ENCODE results near the gene CD24.

Gene CD24

DNA sequence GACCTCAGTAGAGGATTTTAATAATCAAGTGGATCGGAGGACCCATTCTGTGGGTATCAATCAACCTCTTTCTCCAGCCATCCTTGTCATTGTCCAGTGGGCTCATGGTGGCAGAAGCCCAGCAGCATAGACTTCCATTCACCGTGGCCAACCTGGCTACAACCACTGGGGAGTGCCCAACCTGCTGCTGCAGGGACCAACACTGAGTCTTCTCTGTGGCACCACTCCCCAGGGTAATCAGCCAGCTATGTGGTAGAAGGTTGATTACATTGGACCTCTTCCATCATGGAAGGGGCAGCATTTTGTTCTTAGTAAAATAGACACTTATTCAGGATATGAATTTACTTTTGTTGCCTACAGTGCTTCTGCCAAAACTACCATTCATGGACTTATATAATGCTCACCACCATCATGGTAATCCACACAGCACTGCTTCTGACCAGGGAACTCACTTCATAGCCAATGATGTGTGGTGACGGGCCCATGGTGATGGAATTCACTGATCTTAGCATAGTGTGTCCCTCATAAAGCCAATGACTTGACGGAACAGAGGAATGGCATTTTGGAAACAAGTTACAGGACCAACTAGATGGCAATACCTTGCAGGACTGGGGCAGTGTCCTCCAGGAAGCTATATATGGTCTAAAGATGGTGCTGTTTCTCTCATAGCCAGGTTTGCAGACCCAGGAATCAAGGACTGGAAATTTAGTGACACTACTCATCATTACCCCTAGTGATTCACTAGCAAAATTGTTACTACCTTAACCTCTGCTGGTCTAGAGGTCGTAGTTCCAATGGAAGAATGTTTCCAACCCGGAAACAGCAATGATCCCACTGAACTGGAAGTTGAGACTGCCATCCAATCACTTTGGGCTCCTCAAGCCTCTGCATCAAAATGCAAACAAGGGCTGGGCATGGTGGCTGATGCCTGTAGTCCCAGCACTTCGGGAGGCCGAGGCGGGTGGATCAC lies 7.6 kb downstream of the CD24 start:
- DNase-seq: no peak

DNA sequence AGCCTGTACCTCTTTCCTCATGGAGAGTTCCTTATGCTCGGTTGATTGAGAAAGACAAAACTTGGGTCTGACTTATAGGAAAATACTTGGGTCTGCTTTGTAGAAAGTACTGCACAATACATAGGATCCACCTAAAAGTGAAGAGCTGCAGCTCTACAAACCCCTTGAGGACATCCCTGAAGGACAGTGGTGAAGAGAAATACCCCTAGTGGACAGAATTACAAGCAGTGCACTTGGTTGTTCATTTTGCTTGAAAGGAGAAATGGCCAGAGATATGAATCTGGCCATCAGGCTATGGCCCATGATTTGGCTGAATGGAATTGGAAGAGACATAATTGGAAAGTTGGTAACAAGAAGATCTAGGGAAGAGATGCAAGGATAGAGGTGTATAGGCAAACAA lies 8.3 kb downstream of the CD24 start:
- no peak for DNase-seq

DNA sequence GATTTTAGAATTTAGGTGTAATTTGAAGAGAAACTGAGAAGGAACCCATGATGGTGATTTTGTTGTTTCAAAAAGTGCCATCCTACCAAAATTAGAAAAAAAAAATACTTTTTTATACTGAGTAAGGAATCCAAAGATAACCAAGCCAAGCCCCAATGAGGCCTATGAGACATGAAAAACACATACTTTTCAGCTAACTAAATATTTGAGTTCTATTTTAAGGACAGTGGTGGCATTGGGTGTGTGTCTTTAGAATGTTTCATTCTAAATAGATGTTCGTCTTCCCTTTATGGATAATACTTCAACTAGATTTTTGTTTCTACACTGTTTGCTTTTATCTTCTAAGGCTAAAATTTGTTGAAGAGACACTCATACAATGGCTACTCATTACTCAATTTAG lies 9.6 kb downstream of the CD24 start:
- DNase-seq: no peak

DNA sequence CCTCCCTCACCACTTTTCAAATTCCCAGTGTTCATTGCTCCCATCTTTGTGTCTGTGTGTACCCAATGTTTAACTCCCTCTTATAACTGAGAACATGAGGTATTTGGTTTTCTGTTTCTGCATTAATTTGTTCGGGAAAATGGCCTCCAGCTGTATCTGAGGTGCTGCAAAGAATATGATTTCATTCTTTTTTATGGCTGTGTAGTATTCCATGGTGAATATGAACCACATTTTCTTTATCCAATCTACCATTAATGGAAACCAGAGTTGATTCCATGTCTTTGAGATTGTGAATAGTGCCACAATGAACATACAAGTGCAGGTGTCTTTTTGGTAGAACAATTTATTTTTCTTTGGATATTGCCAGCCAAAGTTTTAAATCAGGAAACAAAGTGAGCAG lies 10.4 kb downstream of the CD24 start:
- no peak for DNase-seq

DNA sequence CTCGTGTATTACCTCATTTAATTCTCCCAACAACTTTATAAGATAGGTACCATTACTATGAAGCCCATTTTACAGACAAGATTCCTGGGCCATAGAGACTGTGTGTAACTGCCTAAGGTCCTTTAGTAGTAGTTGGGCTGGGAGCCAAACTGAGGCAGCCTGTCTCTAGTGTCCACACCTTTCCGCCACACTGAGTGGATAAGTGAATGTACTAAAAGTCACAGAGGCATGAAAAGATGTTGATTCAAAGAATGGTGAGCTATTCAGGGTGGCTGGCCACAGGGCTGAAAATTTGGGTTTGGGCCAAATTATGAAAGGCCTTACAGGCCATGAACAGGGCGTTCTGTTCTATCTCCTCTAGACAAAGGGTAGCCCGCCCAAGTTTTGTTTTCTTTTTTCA lies 11.0 kb downstream of the CD24 start:
- no peak for DNase-seq

DNA sequence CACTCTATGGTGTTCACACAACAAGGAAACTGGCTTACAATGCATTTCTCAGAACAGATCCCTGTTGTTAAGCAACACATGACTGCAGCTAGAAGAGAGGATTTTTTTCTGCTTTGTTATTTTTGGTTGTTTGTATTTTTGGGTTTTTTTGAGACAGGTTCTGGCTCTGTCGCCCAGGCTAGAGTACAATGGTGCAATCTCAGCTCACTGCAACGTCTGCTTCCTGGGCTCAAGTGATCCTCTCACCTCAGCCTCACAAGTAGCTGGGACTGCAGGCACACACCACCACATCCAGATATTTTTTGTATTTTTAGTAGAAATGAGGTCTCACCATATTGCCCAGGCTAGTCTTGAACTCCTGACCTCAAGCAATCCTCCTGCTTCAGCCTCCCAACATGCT lies 12.7 kb downstream of the CD24 start:
- DNase-seq: no peak

DNA sequence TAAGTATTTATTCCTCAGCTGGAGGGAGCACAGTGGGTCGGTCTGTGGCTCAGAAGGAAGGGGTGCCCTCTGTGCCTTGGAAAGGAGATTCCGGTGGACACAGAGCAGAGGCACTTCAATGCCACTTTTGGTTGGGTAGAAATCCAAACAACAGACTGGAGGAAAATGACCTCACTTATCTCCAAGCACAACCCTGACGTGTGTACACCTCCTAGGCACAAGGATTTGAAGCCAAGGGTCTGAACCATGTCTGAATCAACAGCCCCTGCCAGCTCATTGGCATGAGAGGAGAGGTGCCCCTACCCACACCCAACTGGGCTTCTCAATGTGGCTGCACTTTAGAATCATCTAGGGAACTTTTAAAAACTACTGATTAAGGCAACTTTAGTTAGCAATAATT lies 13.4 kb downstream of the CD24 start:
- DNase-seq: no peak

DNA sequence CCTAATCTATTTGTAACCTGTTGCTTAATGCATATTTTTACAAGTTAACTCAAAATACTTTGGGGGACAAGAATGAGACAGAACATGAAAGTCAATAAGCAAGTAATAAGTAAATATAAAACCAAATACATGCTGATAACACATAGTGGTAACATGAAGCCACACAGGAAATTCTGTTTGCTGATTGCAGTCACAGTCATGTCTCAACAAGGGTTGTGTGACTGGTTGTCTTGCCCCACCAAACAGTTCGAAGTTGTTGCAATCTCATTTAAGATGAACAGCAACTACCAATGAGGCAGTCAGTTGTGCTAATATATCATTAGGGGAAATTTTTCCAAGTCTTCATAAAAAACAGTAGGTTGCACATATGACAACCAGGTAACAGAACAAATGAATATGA lies 14.5 kb downstream of the CD24 start:
- no peak for DNase-seq

DNA sequence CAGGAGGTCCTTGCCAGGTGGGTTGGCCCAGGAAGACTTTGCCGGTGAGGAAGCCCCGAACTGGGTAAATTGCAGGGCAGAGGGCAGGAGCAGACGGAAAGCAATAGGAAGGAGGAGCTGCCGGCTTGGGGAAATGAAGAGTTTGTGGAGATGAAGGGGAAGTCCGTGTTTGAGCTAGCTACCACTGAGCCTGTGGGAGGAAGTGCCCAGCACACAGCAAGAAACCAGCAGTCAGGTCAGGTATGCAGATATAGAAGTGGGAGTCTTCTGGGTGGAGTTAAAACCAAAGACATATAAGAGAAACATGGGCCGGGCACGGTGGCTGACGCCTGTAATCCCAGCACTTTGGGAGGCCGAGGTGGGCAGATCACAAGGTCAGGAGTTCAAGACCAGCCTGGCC lies 34.7 kb downstream of the CD24 start:
- DNase-seq: no peak

DNA sequence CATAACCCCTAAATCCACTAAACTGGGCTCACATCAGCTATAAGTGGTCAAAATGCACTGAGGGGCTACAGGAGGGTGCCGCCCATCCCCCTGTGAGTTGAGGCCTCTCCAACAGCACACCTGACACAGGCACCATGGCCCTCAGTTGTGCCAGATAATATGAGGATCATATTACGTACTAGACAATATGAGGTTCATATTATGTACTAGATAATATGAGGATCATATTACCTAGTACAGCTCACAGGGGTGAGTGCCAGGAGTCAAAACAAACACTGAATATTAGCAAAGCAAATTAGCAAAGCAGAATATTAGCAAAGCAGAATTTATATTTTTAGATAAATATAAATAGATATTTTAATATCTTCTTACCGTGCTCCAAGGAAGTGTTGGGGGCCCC lies 35.3 kb downstream of the CD24 start:
- no peak for DNase-seq

DNA sequence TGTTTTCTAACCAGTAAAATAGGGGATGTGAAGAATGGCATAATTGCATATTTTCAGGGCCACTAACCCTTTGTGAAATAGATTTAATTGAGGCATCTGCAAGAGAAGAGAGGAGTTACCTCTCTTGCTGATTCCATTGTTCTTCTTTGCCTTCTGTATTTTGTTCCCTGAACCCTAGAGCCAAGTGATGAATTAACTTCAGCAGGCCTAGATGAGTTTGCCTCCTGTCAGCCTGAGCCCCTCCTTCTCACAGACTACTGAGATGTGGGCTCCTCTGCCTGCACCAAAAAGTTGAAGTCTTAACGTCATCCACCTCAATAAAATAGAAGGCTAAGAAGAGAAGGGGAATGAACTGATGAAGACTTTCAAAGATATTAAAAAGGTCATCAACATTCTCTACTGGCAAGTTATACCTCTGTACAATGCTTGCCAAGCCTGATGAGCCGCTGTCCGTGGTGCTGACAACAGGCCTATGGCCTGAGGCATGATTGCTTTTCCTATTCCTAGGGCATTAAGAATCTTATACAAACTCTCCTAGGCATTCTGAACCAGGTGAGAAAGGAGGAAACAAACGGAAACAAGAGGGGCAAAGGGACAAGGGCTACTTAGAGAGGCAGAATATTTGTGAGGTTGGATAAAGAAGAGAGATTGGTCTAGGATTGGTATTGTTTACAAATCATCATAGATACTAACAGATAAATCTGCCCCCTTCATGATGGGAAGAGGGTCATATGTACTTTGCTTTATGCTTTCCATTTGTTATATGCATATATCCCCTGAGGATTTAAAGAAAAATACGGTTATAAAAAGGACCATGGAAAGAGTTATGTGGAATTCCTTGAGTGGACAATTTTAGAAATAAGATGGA lies 46.8 kb downstream of the CD24 start:
- no peak for DNase-seq

DNA sequence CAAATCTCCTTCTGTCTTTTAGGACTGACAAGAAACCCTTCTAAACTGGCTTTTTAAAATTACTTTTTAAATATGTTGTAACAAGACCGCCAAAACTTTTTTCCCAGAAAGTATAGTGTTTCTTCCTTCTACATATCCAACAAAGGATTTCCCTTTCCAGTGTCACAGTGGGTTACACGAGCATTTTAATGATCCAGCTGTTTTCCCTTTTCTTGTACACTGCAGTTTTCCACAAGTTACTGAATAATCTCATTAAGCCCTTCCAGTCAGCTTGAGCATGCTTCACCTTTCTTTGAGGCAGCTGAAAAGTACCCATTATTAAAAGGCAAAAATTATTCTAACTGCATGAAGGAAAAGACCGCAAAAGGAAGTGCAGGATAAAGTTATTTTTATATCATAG lies 48.6 kb downstream of the CD24 start:
- no peak for DNase-seq

DNA sequence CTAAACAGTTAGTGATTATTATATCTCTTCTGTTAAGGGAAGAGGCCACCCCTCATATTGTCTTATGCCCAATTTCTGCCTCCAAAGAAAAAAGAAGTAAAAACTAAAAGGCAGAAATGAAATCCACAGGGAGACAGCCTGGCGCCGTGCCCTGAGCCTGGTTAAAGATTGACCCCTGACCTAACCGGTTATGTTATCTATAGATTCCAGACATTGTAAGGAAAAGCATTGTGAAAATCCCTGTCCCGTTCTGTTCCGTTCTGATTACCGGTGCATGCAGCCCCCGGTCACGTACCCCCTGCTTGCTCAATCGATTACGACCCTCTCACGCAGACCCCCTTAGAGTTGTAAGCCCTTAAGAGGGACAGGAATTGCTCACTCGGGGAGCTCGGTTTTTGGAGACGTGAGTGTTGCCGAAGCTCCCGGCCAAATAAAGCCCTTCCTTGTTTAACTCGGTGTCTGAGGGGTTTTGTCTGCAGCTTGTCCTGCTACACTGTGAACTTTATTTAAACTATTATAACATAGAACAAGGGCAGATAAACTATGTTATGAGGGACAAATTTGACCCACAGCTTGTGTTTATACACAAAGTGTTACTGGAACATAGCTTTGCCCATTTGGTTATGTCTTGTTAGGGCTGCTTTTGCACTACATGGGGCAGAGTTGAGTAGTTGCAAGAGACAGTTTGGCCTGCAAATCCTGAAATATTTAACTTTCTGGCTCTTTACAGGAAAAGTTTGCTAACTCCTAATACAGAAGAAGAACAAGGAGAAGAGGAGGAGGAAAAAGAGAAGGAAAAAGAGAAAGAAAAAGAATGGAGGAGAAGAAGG lies 49.6 kb downstream of the CD24 start:
- DNase-seq: no peak

DNA sequence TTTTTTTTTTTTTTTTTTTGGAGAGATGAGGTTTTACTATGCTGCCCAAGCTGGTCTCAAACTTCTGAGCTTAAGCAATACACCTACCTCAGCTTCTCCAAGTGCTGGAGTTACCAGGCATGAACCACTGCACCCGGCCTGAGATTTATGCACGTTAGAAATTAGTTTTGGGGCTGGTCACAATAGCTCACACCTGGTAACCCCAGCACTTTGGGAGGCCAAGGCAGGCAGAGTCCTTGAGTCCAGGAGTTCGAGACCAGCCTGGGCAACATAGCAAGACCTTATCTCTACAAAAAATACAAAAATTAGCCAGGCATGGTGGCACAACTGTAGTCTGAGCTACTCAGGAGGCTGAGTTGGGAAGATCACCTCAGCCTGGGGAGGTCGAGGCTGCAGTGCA lies 51.9 kb downstream of the CD24 start:
- no peak for DNase-seq
